Endothelial cell of umbilical vein (primary cell): ENCODE measurements around the gene PTGDS.

Source experiments
- CTCF ChIP-seq, 2 donors: IDR thresholded peaks; 1 replicate in 1 of 2; 2 replicates in 1 of 2; pipeline ENCODE4 v1.5.1; 2011; ENCODE audit warnings: low read length in 2 of 2, mild to moderate bottlenecking in 2 of 2, moderate library complexity in 2 of 2, control low read depth in 1 of 2, inconsistent platforms in 1 of 2, low read depth in 1 of 2; ENCODE audit not compliant: insufficient read depth in 1 of 2; ENCODE audit errors: extremely low read depth in 1 of 2
- EZH2 ChIP-seq: IDR thresholded peaks from 2 replicates; pipeline ENCODE4 v1.6.1; 2012; ENCODE audit warnings: borderline replicate concordance, low read depth, mild to moderate bottlenecking, moderate library complexity, low read length, inconsistent platforms; ENCODE audit not compliant: severe bottlenecking
- FOS ChIP-seq: IDR thresholded peaks from 2 replicates; pipeline ENCODE4 v1.6.1; 2011; ENCODE audit warnings: mild to moderate bottlenecking, low read length, moderate library complexity, borderline replicate concordance; ENCODE audit not compliant: insufficient read depth
- GATA2 ChIP-seq: IDR thresholded peaks from 2 replicates; pipeline ENCODE4 v1.7.0; 2011; ENCODE audit warnings: low read depth, mild to moderate bottlenecking, moderate library complexity, mixed read lengths, low read length; ENCODE audit not compliant: insufficient read length, insufficient read depth
- JUN ChIP-seq: IDR thresholded peaks from 2 replicates; pipeline ENCODE4 v1.6.1; 2011; ENCODE audit warnings: borderline replicate concordance, low read depth; ENCODE audit not compliant: insufficient read length, insufficient read depth
- MYC ChIP-seq: IDR thresholded peaks from one replicate; pipeline ENCODE4 v1.6.1; 2011; ENCODE audit warnings: mild to moderate bottlenecking, low read depth, low read length
- POLR2A ChIP-seq: IDR thresholded peaks from 2 replicates; pipeline ENCODE4 v1.6.1; 2012; ENCODE audit warnings: low read depth, mild to moderate bottlenecking, control low read depth, low read length
- POLR2AphosphoS5 ChIP-seq: IDR thresholded peaks from 2 replicates; pipeline ENCODE4 v1.6.1; 2012; ENCODE audit warnings: low read depth, mild to moderate bottlenecking, control low read depth, low read length, moderate library complexity; ENCODE audit not compliant: insufficient read depth
- TF ChIP-seq, protein P1 (sequence below): IDR thresholded peaks from 2 replicates; pipeline ENCODE4 v1.6.1; 2011; ENCODE audit not compliant: insufficient read depth, insufficient read length

- TF ChIP-seq CTCF (IDR thresholded peaks at IDR 0.05; ENCODE audit: extremely low read depth in 1 of 2, insufficient read depth in 1 of 2, low read depth in 1 of 2, low read length in 2 of 2) = no peak
- no peak for TF ChIP-seq POLR2A
- TF ChIP-seq POLR2AphosphoS5 = no peak
- TF ChIP-seq FOS = no peak
- no peak for TF ChIP-seq JUN
- TF ChIP-seq EZH2 = no peak
- TF ChIP-seq GATA2 = no peak
- TF ChIP-seq, protein P1, sequence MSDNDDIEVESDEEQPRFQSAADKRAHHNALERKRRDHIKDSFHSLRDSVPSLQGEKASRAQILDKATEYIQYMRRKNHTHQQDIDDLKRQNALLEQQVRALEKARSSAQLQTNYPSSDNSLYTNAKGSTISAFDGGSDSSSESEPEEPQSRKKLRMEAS = no peak
- no peak for TF ChIP-seq MYC
Observed at GRCh38 chr9:137014776-137015539, 37.7 kb downstream of the PTGDS start.
